HFFc6 (cell line): ENCODE results near the gene TENM3. TPM values are rescaled to one million over a fixed set of nuclear protein-coding genes. Genes with fewer than 3 reads are reported as not detected.

ENCODE experiments used
- DNase-seq: peaks from one replicate; pipeline ENCODE4 v3.0.0-alpha.2; 2018
- H3K27ac Mint-ChIP-seq: 2 replicates; pipeline ENCODE4 v1.8.0; 2020; ENCODE audit warnings: mild to moderate bottlenecking, mixed read lengths
- H3K27me3 Mint-ChIP-seq: 2 replicates; pipeline ENCODE4 v1.8.0; 2021; ENCODE audit warnings: mild to moderate bottlenecking, moderate library complexity, mixed read lengths; ENCODE audit not compliant: insufficient read depth
- H3K36me3 Mint-ChIP-seq: 2 replicates; pipeline ENCODE4 v1.8.0; 2021; ENCODE audit warnings: low read depth, mixed read lengths
- H3K4me1 Mint-ChIP-seq: 2 replicates; pipeline ENCODE4 v1.8.0; 2020; ENCODE audit warnings: low read depth, mixed read lengths
- H3K4me3 Mint-ChIP-seq: 2 replicates; pipeline ENCODE4 v1.8.0; 2020; ENCODE audit warnings: mild to moderate bottlenecking, moderate library complexity, mixed read lengths
- H3K9me3 Mint-ChIP-seq: 2 replicates; pipeline ENCODE4 v1.8.0; 2020; ENCODE audit warnings: mild to moderate bottlenecking, mixed read lengths
- CTCF ChIP-seq: fragments of 200-600 bp; sonication (generic); IDR thresholded peaks from 2 replicates; pipeline ENCODE4 v1.5.0; 2021; ENCODE audit warnings: antibody characterized with exemption, mild to moderate bottlenecking
- total RNA-seq, 6 experiments: library from RNA; stranded (reverse); fragmentation: NEBNext Ultra II Directional; extraction: Animal tissue kit (Norgen Biotek cat#: 25700); gene quantifications; 2 replicates in 1 of 6; 3 replicates in 5 of 6; pipeline ENCODE4 v1.2.3, GENCODE V29; 2021

The TENM3 gene
- total RNA-seq, 6 experiments from 2014 or later: 31.1 to 52.1 (median 42.0) TPM

DNA sequence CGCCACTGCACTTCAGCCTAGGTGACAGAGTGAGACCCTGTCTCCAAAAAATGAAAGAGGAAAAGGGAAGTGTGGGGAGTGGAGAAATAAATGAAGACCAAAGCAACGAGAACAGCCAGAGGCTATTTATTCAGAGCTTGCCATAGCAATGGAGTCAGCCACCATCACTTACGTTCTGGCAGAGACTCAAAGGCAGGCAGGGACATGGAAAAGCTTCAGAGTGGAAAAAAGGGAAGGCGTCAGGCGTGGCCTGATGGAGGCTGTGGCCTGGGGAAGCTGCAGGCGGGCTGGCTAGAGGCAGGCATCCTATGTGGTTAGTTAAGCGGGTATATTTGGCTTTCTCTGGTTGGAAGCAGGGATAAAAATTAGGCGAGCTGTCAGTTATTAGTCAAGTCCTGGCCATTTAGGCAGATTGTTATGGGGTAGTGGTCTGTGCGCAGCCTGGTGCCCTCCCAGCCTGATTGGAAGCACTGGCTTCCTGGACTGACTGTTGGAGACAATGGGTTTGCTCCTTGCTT is 600.7 kb downstream of the TENM3 start:
- no peak for TF ChIP-seq CTCF
- Mint-ChIP-seq H3K4me3 (no peak overlapping the region), H3K27me3 (peaks cover 26% of the 10 kb centered on the region), H3K9me3 (no peaks in the 10 kb centered on the region), H3K36me3 (no peaks in the 10 kb centered on the region), H3K4me1 (no peaks in the 10 kb centered on the region; the same call in 1 of the 2 replicates), H3K27ac (no peak overlapping the region)
- DNase-seq: no peak

- no peak overlapping the region for H3K27ac Mint-ChIP-seq
- H3K4me3 Mint-ChIP-seq: no peak overlapping the region
- no peaks in the 10 kb centered on the region for H3K36me3 Mint-ChIP-seq
- H3K9me3 Mint-ChIP-seq: no peaks in the 10 kb centered on the region
- H3K4me1 Mint-ChIP-seq: no peaks in the 10 kb centered on the region; the same call in 1 of the 2 replicates
- no peak for TF ChIP-seq CTCF
- no peak for DNase-seq
- H3K27me3 Mint-ChIP-seq: peaks cover 23% of the 10 kb centered on the region
Measured at GRCh38 chr4:182845618-182846017, 602.4 kb downstream of the TENM3 start.

- TF ChIP-seq CTCF: no peak
- no peaks in the 10 kb centered on the region for H3K36me3 Mint-ChIP-seq
- no peak overlapping the region for H3K27ac Mint-ChIP-seq
- peaks cover under 1% of the 10 kb centered on the region for H3K4me1 Mint-ChIP-seq
- DNase-seq: no peak
- H3K27me3 Mint-ChIP-seq: peaks cover 19% of the 10 kb centered on the region
- H3K9me3 Mint-ChIP-seq: no peaks in the 10 kb centered on the region
- no peak overlapping the region for H3K4me3 Mint-ChIP-seq
Measured at GRCh38 chr4:182846036-182846435, 602.8 kb downstream of the TENM3 start.

DNA sequence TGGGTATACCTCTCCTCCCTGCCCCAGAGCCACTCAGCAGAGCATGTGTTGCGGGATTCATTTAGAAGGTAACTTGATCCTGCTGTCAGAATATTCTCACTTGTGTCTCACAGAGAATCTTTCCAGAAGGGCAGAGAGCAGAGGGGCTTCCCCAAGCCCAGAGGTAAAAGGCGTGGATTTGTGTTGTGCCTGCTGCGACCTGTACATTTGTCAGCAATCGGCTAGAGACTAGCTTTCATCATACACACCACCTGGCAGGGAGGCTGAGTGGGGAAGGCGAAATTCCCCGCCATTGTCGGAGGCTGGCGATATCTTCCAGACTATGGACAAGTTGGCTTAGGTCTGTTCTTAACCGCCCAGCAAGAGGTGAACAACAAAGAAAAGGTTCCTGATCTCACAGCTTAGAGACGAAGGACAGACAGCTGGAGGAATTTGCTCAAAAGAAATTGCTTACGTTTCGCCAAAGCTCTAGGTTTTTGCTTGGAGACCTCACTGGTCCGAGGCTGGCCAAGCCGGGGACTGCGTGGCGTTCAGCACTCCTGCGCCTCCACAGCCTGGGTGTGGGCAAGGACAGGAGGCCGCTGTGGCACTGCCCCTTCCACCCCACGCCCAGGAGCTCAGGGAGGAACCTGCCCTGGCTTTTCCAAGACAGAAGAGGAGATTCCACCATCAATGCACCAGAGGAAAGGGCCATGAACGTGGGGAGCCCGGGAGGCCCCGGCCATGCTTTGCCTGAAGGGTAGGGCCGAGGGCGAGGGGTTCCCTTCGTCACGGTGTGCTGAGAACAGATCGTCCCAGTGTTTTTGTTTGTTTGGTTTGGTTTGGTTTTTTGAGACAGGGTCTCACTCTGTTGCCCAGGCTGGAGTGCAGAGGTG is 604.6 kb downstream of the TENM3 start:
- peaks cover 4% of the 10 kb centered on the region; the same call in 1 of the 2 replicates for H3K9me3 Mint-ChIP-seq
- no peak for DNase-seq

GRCh38 chr4:182848685-182849084 is 605.5 kb downstream of the TENM3 start:
- no peak for DNase-seq
- no peak for TF ChIP-seq CTCF
- Mint-ChIP-seq H3K9me3 (peaks cover 13% of the 10 kb centered on the region), H3K4me1 (peaks cover 6% of the 10 kb centered on the region), H3K36me3 (0 out of 2 replicates have a peak, but pooled peaks cover 4% of the 10 kb centered on the region), H3K27ac (no peak overlapping the region), H3K4me3 (no peak overlapping the region), H3K27me3 (peaks cover 27% of the 10 kb centered on the region)

More for the DNA sequence above, 604.6 kb downstream of the TENM3 start:
- H3K4me1 Mint-ChIP-seq: peaks cover 6% of the 10 kb centered on the region
- no peak overlapping the region for H3K4me3 Mint-ChIP-seq
- H3K27me3 Mint-ChIP-seq: peaks cover 25% of the 10 kb centered on the region
- no peak for TF ChIP-seq CTCF
- H3K27ac Mint-ChIP-seq: no peak overlapping the region
- 0 out of 2 replicates have a peak, but pooled peaks cover 4% of the 10 kb centered on the region for H3K36me3 Mint-ChIP-seq
